HepG2 (cell line): ENCODE results near the gene AK4. TPM values are rescaled to one million over a fixed set of nuclear protein-coding genes. Genes with fewer than 3 reads are reported as not detected.

Experiments used
- ATAC-seq: fragments of 200-7000 bp; cut with Tn5 transposase; 3 replicates; pipeline ENCODE4 v1.9.1; 2020; ENCODE audit warnings: mild to moderate bottlenecking, moderate library complexity
- BruUV-seq: library from RNA; stranded (reverse); fragments of 400-500 nt; replicated peaks from 2 replicates; lab custom pipeline; 2021; lab: Mats Ljungman, UMichigan
- CTCF ChIA-PET: fragments of 300-600 bp; formaldehyde crosslinking; extraction: SDS; loops from one replicate; lab custom pipeline; 2021; ENCODE audit warnings: low total read pairs, inconsistent platforms, low intra/inter-chr PET ratio; lab: Yijun Ruan, JAX
- POLR2A ChIA-PET: fragments of 350-600 bp; sonication (Branson Sonifier 250); formaldehyde crosslinking; loops from one replicate; lab custom pipeline; 2020; ENCODE audit warnings: antibody characterized with exemption, inconsistent platforms; lab: Yijun Ruan, JAX
- DNase-seq: peaks from one replicate; pipeline ENCODE4 v3.0.0-alpha.2; 2015; ENCODE audit warnings: low spot score
- FAIRE-seq: peaks from 3 replicates; lab custom pipeline; 2011; peaks lifted over from hg19 to GRCh38; lab: Jason Lieb, UNC
- H2AFZ ChIP-seq: one replicate; pipeline ENCODE4 v1.6.1; 2011; ENCODE audit warnings: low read length, inconsistent platforms
- H3K27ac ChIP-seq: fragments of 300-600 bp; 3 replicates; pipeline ENCODE4 v1.8.0; 2011; ENCODE audit warnings: mixed run types, mild to moderate bottlenecking, mixed read lengths, low read length, inconsistent platforms; ENCODE audit not compliant: insufficient read depth; ENCODE audit errors: extremely low read length
- H3K27me3 ChIP-seq, 2 experiments: fragments of 200-600 bp in 1 of 2; 2 replicates in 1 of 2; 3 replicates in 1 of 2; pipeline versions ENCODE4 v1.6.0 to v1.8.0; 2011; ENCODE audit warnings: low read length in 2 of 2, mild to moderate bottlenecking in 2 of 2, moderate library complexity in 2 of 2, inconsistent platforms in 1 of 2; ENCODE audit not compliant: insufficient read depth in 2 of 2, control insufficient read depth in 1 of 2
- H3K36me3 ChIP-seq, 2 experiments: fragments of 200-600 bp in 1 of 2; replicated peaks in 1 of 2; 2 replicates in 1 of 2; 3 replicates in 1 of 2; pipeline versions ENCODE4 v1.5.1 to v1.8.0; 2011; ENCODE audit warnings: low read length in 2 of 2, inconsistent platforms in 1 of 2; ENCODE audit not compliant: insufficient read depth in 2 of 2, control insufficient read depth in 1 of 2
- H3K4me1 ChIP-seq: 2 replicates; pipeline ENCODE4 v1.5.1; 2012; ENCODE audit warnings: low read length, inconsistent platforms; ENCODE audit not compliant: insufficient read depth
- H3K4me2 ChIP-seq: 2 replicates; pipeline ENCODE4 v1.6.0; 2011; ENCODE audit warnings: low read depth, low read length, inconsistent platforms
- H3K4me3 ChIP-seq, 3 experiments: fragments of 200-600 bp in 1 of 3; sonication (generic), shearing (Covaris generic) in 1 of 3; replicated peaks in 1 of 3; 2 replicates each; pipeline ENCODE4 v1.5.1; 2011 to 2016; ENCODE audit warnings: low read length in 3 of 3, inconsistent platforms in 2 of 3, low read depth in 2 of 3, mild to moderate bottlenecking in 2 of 3, control low read depth in 1 of 3, mixed read lengths in 1 of 3; ENCODE audit not compliant: insufficient read depth in 1 of 3
- H3K79me2 ChIP-seq: one replicate; pipeline ENCODE4 v1.6.1; 2011; ENCODE audit warnings: low read length, inconsistent platforms; ENCODE audit not compliant: insufficient read depth
- H3K9ac ChIP-seq: 2 replicates; pipeline ENCODE4 v1.6.0; 2011; ENCODE audit warnings: mild to moderate bottlenecking, low read depth, low read length, inconsistent platforms; ENCODE audit not compliant: insufficient read depth
- H3K9me3 ChIP-seq: 2 replicates; pipeline ENCODE4 v1.5.1; 2012; ENCODE audit warnings: mild to moderate bottlenecking, low read length
- H4K20me1 ChIP-seq: 2 replicates; pipeline ENCODE4 v1.6.0; 2011; ENCODE audit warnings: inconsistent platforms, mild to moderate bottlenecking, low read length, moderate library complexity; ENCODE audit not compliant: insufficient read depth
- HES4 ChIP-seq: sonication (generic); formaldehyde crosslinking; IDR thresholded peaks from 2 replicates; pipeline ENCODE4 v1.9.0; 2021; ENCODE audit warnings: mild to moderate bottlenecking, missing genetic modification reagents, borderline replicate concordance
- ZNF33B ChIP-seq: sonication (generic); formaldehyde crosslinking; IDR thresholded peaks from 2 replicates; pipeline ENCODE4 v1.5.1; 2020; ENCODE audit warnings: mild to moderate bottlenecking, missing genetic modification reagents
- ZNF777 ChIP-seq: sonication (generic); formaldehyde crosslinking; IDR thresholded peaks from 2 replicates; pipeline ENCODE4 v1.4.0; 2020; ENCODE audit warnings: missing genetic modification reagents
- WGBS: methylation state at CpG from one replicate; pipeline ENCODE4 v1.1.6; 2017; ENCODE audit warnings: low lambda C conversion rate; 5-methylcytosine and 5-hydroxymethylcytosine counted together
- in situ Hi-C: cut with HindIII; loops from 2 replicates; pipeline ENCODE4 v1.10.0; 2017; ENCODE audit warnings: low pct_unique_long_range_greater_than_20kb; ENCODE audit not compliant: extremely low pct_ligation_motif_present
- intact Hi-C: fragments of 100-400 bp; cut with micrococcal nuclease; formaldehyde crosslinking; loops from one replicate; pipeline ENCODE4 v1.10.0; 2022; ENCODE audit not compliant: unreplicated experiment
- polyA plus RNA-seq, 8 experiments: library from polyadenylated mRNA; depleted of rRNA in 3 of 8; stranded (reverse) in 7 of 8; unstranded in 1 of 8; fragments of >200 nt; fragmentation: Illumina TruSeq in 4 of 8; extraction: Trizol in 4 of 8; gene quantifications; 2 replicates each; pipeline versions ENCODE4 v1.2.1 to v1.2.3, GENCODE V29; 2011 to 2016; ENCODE audit warnings: low read depth in 4 of 8, missing spikeins in 1 of 8, mixed read lengths in 1 of 8; ENCODE audit not compliant: insufficient read depth in 1 of 8
- total RNA-seq, 5 experiments: library from RNA; depleted of rRNA; stranded (reverse); fragments of >200 nt; fragmentation: Illumina TruSeq; extraction: Trizol; gene quantifications; 2 replicates each; pipeline ENCODE4 v1.2.3, GENCODE V29; 2016; ENCODE audit warnings: low read depth in 1 of 5
- TF ChIP-seq, protein P1 (sequence below): sonication (generic); formaldehyde crosslinking; IDR thresholded peaks from 2 replicates; pipeline ENCODE4 v1.8.0; 2022; ENCODE audit warnings: low read depth, missing genetic modification reagents
- TF ChIP-seq, protein P2 (sequence below): sonication (generic); formaldehyde crosslinking; IDR thresholded peaks from 2 replicates; pipeline ENCODE4 v1.5.1; 2020; ENCODE audit warnings: mild to moderate bottlenecking, missing genetic modification reagents, moderate library complexity
- TF ChIP-seq, protein P3 (sequence below): fragments of 450-650 bp; IDR thresholded peaks from 2 replicates; pipeline ENCODE4 v1.6.1; 2017; ENCODE audit warnings: mild to moderate bottlenecking
- TF ChIP-seq, protein P4 (sequence below): IDR thresholded peaks from 2 replicates; pipeline ENCODE4 v1.6.1; 2016; ENCODE audit warnings: low read depth, borderline replicate concordance
- TF ChIP-seq, protein P5 (sequence below): sonication (generic); formaldehyde crosslinking; IDR thresholded peaks from 2 replicates; pipeline ENCODE4 v1.4.0; 2020; ENCODE audit warnings: missing genetic modification reagents
- TF ChIP-seq, protein P6 (sequence below): sonication (generic); formaldehyde crosslinking; IDR thresholded peaks from 2 replicates; pipeline ENCODE4 v1.4.0; 2020; ENCODE audit warnings: missing genetic modification reagents

Gene AK4
- total and polyA plus RNA-seq, 2 of the 13 experiments (the other 11 are each of a cell fraction or from before 2014, with no cell fraction given) = 110 to 160 TPM

DNA sequence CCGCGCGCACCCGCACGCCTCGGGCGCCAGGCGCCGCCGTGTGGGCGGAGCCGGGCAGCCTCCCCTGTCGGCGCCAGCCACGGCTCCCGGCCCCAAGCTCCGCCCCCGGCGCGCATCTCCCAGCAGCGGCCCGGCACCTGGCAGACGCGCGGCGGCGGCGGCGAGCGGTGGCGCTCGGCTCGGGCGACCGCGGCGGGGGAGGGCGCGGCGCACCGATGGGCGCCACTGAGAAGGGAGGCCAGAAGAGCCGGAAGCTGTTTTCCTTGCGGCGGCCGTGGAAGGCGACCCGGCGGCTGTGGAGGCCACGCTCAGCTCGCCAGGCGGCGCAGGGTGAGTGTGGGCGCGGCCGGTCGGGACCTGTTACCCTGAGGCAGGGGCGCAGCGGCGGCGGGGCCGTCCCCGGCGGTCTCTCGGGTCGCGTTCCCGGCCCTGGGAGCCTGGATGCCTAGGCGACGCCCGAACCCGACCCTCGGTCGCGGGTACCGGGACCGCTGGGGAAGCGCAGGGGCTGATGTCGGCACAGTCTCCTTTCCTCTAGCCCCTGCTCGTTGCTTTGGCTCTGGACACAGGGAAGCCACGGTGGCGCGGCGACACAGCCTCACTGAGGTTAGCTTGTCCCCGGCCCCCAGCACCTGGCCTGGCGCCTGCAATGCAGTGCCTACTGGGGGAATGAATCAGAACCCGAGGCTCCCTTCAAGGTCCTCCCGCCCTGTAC, 106.5 kb downstream of the AK4 start (continued):
- TF ChIP-seq, protein P1, sequence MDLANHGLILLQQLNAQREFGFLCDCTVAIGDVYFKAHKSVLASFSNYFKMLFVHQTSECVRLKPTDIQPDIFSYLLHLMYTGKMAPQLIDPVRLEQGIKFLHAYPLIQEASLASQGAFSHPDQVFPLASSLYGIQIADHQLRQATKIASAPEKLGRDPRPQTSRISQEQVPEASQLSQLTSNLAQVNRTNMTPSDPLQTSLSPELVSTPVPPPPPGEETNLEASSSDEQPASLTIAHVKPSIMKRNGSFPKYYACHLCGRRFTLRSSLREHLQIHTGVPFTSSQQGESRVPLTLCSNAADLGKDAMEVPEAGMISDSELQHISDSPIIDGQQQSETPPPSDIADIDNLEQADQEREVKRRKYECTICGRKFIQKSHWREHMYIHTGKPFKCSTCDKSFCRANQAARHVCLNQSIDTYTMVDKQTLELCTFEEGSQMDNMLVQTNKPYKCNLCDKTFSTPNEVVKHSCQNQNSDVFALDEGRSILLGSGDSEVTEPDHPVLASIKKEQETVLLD (CRISPR knock-in tag) = peak; percentile 63; the same call in 1 of the 2 replicates
- TF ChIP-seq HES4 (CRISPR knock-in tag) = peak; percentile 47; the same call in 1 of the 2 replicates

DNA sequence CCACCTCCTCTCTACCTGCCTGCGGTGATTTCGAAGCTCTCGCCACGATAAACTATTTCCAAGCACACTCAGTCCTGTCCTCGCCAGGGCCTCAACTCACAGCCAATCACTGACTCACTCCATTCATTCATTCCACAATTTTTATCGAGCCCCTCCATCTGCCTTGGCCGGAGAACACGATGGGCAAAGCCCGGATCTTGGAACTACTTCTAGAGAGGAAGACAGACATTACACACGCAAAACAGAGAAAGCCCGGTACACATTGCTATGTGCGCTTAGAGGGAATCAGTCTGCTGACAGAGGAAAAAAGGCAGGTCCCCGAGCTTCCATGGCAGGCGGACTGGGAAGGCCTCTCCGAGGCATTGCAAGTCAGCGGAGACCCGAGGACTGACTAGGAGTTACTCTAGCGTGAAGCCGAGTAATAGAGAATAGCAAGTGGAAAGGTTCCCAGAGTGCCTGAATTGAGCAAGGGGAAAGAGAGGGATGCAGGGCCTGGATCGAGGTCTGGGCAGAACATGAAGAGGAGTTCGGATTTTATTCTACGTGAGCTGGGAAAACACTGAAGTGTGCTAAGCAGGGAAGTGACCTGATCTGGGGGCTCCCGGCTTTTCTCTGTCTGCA, 107.1 kb downstream of the AK4 start:
- peak overlapping the region; percentile 93 for H3K4me2 ChIP-seq
- in situ Hi-C loops (loop anchor here (10.0 kb wide), 1 partner anchor 160 kb away; no protein-coding TSS in a partner anchor), intact Hi-C loops (loop anchor here (1.0 kb wide), 1 partner anchor 40 kb away; no protein-coding TSS in a partner anchor)
- ATAC-seq = peak; percentile 69
- WGBS = 4% methylated on average over 23 of the region's 23 CpGs
- no peaks in the 10 kb centered on the region for H4K20me1 ChIP-seq
- no peak overlapping the region for H3K27ac ChIP-seq
- peak; percentile 26 for FAIRE-seq
- CTCF ChIA-PET = no interaction called here
- H3K79me2 ChIP-seq = no peaks in the 10 kb centered on the region
- H2AFZ ChIP-seq = peak overlapping the region; percentile 60
- POLR2A ChIA-PET = interaction anchor here (1.7 kb wide), 1 partner anchor 11 kb away, joined by 6 read pairs; no protein-coding TSS in a partner anchor
- no peaks in the 10 kb centered on the region; a peak in 1 of 5 replicates for H3K27me3 ChIP-seq
- H3K4me1 ChIP-seq = peaks cover 22% of the 10 kb centered on the region
- H3K36me3 ChIP-seq = no peaks in the 10 kb centered on the region
- peak overlapping the region; percentile 69 to 88 (median 86) for H3K4me3 ChIP-seq
- BruUV-seq = TSS peak; percentile 55
- H3K9ac ChIP-seq = peak overlapping the region; percentile 60; the same call in 1 of the 2 replicates
- no peak for DNase-seq
- H3K9me3 ChIP-seq = no peaks in the 10 kb centered on the region
- TF ChIP-seq, protein P2, sequence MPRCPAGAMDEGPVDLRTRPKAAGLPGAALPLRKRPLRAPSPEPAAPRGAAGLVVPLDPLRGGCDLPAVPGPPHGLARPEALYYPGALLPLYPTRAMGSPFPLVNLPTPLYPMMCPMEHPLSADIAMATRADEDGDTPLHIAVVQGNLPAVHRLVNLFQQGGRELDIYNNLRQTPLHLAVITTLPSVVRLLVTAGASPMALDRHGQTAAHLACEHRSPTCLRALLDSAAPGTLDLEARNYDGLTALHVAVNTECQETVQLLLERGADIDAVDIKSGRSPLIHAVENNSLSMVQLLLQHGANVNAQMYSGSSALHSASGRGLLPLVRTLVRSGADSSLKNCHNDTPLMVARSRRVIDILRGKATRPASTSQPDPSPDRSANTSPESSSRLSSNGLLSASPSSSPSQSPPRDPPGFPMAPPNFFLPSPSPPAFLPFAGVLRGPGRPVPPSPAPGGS (CRISPR knock-in tag) = no peak
- TF ChIP-seq ZNF33B (CRISPR knock-in tag) (0 out of 2 replicates have a peak, but pooled peaks have one; percentile 28), ZNF777 (CRISPR knock-in tag) (peak; percentile 6; the same call in 1 of the 2 replicates)
- TF ChIP-seq, protein P3, sequence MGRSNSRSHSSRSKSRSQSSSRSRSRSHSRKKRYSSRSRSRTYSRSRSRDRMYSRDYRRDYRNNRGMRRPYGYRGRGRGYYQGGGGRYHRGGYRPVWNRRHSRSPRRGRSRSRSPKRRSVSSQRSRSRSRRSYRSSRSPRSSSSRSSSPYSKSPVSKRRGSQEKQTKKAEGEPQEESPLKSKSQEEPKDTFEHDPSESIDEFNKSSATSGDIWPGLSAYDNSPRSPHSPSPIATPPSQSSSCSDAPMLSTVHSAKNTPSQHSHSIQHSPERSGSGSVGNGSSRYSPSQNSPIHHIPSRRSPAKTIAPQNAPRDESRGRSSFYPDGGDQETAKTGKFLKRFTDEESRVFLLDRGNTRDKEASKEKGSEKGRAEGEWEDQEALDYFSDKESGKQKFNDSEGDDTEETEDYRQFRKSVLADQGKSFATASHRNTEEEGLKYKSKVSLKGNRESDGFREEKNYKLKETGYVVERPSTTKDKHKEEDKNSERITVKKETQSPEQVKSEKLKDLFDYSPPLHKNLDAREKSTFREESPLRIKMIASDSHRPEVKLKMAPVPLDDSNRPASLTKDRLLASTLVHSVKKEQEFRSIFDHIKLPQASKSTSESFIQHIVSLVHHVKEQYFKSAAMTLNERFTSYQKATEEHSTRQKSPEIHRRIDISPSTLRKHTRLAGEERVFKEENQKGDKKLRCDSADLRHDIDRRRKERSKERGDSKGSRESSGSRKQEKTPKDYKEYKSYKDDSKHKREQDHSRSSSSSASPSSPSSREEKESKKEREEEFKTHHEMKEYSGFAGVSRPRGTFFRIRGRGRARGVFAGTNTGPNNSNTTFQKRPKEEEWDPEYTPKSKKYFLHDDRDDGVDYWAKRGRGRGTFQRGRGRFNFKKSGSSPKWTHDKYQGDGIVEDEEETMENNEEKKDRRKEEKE = no peak
- TF ChIP-seq, protein P4, sequence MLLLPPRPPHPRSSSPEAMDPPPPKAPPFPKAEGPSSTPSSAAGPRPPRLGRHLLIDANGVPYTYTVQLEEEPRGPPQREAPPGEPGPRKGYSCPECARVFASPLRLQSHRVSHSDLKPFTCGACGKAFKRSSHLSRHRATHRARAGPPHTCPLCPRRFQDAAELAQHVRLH (CRISPR knock-in tag) = no peak
- TF ChIP-seq, protein P5, sequence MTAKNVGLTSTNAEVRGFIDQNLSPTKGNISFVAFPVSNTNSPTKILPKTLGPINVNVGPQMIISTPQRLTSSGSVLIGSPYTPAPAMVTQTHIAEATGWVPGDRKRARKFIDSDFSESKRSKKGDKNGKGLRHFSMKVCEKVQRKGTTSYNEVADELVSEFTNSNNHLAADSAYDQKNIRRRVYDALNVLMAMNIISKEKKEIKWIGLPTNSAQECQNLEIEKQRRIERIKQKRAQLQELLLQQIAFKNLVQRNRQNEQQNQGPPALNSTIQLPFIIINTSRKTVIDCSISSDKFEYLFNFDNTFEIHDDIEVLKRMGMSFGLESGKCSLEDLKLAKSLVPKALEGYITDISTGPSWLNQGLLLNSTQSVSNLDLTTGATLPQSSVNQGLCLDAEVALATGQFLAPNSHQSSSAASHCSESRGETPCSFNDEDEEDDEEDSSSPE (CRISPR knock-in tag) = 0 out of 2 replicates have a peak, but pooled peaks have one; percentile 4
- TF ChIP-seq, protein P6, sequence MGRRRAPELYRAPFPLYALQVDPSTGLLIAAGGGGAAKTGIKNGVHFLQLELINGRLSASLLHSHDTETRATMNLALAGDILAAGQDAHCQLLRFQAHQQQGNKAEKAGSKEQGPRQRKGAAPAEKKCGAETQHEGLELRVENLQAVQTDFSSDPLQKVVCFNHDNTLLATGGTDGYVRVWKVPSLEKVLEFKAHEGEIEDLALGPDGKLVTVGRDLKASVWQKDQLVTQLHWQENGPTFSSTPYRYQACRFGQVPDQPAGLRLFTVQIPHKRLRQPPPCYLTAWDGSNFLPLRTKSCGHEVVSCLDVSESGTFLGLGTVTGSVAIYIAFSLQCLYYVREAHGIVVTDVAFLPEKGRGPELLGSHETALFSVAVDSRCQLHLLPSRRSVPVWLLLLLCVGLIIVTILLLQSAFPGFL (CRISPR knock-in tag) = no peak
